ENCODE data around the gene VAC14.

- TF ChIP-seq CTCF (tag by site-specific recombination; IDR thresholded peaks at IDR 0.05) (no peak), ZBTB8A (tag by site-specific recombination; IDR thresholded peaks at IDR 0.05) (no peak), ZBTB26 (tag by site-specific recombination; optimal IDR thresholded peaks at IDR 0.05) (no peak), KLF1 (tag by site-specific recombination; IDR thresholded peaks at IDR 0.05) (no peak), ZFP37 (tag by site-specific recombination; IDR thresholded peaks at IDR 0.05) (no peak), TRIM28 (IDR thresholded peaks at IDR 0.05; ENCODE audit: borderline replicate concordance, low read length) (no peak), SALL2 (tag by site-specific recombination; IDR thresholded peaks at IDR 0.05; ENCODE audit: borderline replicate concordance) (no peak), SP2 (tag by site-specific recombination; IDR thresholded peaks at IDR 0.05) (no peak), ZNF133 (tag by site-specific recombination; IDR thresholded peaks at IDR 0.05) (no peak), EGR2 (tag by site-specific recombination; IDR thresholded peaks at IDR 0.05; ENCODE audit: low read depth) (no peak), ZNF114 (tag by site-specific recombination; IDR thresholded peaks at IDR 0.05) (no peak), ZBTB7A (tag by site-specific recombination; IDR thresholded peaks at IDR 0.05; ENCODE audit: low read depth) (no peak)
These were observed 149.4 kb downstream of the VAC14 start for GRCh38 chr16:70651524-70651923.

All from HEK293 (cell line).